GM21619 (cell line): ENCODE measurements around the gene HNRNPUL1.

Experiments
- ATAC-seq: cut with Tn5 transposase; IDR thresholded peaks from one replicate; pipeline ENCODE4 v1.9.1; 2021; ENCODE audit not compliant: unreplicated experiment

HNRNPUL1 gene

GRCh38 chr19:41351339-41352245 lies 87.4 kb downstream of the HNRNPUL1 start:
- ATAC-seq: peak; percentile 28

DNA sequence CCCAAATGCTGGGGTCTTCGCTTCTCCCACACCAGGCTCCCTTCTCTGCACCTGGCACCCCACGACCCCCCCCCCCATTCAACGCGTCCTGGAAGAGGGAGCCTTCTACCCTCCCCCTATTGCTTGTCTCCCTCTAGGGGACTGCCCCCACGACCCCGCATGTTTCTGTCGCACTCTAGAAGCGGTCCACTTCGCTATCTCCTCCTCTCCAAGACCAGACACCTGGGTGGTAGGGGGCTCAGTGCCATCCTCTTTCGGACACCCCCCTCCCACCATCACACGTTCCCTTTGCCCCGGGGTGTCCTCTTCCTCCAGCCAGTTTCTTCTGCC lies 88.1 kb downstream of the HNRNPUL1 start:
- ATAC-seq: no peak

DNA sequence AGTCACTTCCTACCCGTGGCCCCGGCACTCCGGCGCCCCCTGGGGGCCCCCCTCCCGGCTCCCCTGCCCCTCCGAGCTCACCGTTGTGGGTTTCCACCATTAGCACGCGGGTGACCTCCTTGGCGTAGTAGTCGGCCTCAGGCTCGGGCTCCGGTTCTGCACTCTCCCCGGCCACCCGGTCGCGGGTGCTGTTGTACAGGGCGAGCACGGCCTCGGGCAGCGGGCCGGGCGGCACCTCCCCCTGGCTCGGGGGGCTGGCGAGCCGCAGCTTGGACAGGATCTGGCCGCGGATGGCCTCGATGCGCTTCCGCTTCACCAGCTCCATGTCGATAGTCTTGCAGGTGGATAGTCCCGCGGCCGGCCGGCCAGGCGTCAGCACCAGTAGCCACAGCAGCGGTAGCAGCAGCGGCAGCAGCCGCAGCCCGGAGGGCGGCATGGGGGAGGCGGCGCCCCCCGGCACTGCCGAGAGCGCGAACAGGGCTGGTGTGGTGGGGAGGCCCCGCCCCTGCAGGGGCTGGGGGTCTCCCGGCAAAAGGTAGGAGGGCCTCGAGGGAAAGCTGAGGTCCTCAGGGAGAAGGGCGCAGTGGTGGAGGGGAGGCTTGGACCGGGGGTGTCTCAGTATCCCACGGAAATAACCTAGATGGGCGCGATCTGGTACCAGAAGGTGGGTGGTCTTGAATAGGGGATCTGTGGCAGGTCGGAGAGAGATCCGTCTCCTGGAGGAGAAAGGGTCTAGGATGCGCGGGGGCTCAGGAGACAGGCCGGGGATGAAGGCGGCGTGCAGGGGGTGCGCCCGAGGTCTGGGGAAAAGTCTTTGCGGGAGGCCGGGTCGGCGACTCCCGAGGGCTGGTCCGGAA lies 88.7 kb downstream of the HNRNPUL1 start:
- no peak for ATAC-seq

GRCh38 chr19:41353466-41354342 lies 89.5 kb downstream of the HNRNPUL1 start, which contains the start of gene TGFB1:
TSS of gene TGFB1 (minus strand) at chr19:41353922. CDS start at chr19:41353044, 878 bp downstream.
- peak; percentile 38 for ATAC-seq

DNA sequence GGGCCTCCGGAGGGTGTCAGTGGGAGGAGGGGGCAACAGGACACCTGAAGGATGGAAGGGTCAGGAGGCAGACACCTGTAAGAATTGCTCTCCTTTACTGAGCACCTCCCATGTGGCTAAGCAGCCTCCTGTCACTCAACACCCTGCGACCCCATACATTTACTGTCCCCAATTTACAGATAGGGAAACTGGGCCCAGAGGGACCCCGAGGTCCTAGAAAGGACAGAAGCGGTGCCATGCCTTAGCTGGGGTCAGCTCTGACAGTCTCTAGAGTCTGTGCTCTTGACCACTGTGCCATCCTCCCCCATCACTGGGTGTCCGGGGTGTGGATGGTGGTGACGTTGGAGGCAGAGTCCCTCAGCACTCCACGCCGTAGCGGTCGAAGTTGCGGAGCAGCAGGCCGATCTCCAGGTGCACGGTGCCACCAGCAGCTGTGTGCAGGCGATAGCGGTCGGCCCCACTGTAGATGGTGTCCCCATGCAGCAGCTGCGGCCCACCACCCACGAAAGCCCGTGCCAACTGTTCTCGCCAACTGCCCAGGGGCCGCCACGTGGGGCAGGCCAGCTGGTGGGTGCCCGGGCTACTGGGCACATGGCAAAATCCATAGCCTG lies 90.3 kb downstream of the HNRNPUL1 start:
- ATAC-seq: no peak

GRCh38 chr19:41355035-41355434 lies 90.9 kb downstream of the HNRNPUL1 start:
- no peak for ATAC-seq

GRCh38 chr19:41355802-41356201 lies 91.6 kb downstream of the HNRNPUL1 start:
- ATAC-seq: no peak

GRCh38 chr19:41356984-41357739 lies 93.0 kb downstream of the HNRNPUL1 start:
- no peak for ATAC-seq
